ENCODE measurements around the gene PLEKHN1.

Gene PLEKHN1

GRCh38 chr1:963301-963651 is 3.0 kb upstream of the PLEKHN1 start:
- no peak overlapping the region for H3K4me3 ChIP-seq (ENCODE audit: low read length)
- no peak for DNase-seq (ENCODE audit: low read depth)
- no peak for TF ChIP-seq CTCF (IDR thresholded peaks at IDR 0.05; ENCODE audit: insufficient read depth, low read depth, low read length, missing control alignments)

- TF ChIP-seq CTCF (IDR thresholded peaks at IDR 0.05; ENCODE audit: insufficient read depth, low read depth, low read length, missing control alignments): no peak
- DNase-seq (ENCODE audit: low read depth): no peak
- H3K4me3 ChIP-seq (ENCODE audit: low read length): no peak overlapping the region
Measured at GRCh38 chr1:963746-964525, 2.3 kb upstream of the PLEKHN1 start.

- TF ChIP-seq CTCF (IDR thresholded peaks at IDR 0.05; ENCODE audit: insufficient read depth, low read depth, low read length, missing control alignments): no peak
- no peak for DNase-seq (ENCODE audit: low read depth)
- no peak overlapping the region for H3K4me3 ChIP-seq (ENCODE audit: low read length)
Measured at GRCh38 chr1:964691-965525, 1.4 kb upstream of the PLEKHN1 start.

- no peak for DNase-seq (ENCODE audit: low read depth)
- no peak for TF ChIP-seq CTCF (IDR thresholded peaks at IDR 0.05; ENCODE audit: insufficient read depth, low read depth, low read length, missing control alignments)
- no peak overlapping the region for H3K4me3 ChIP-seq (ENCODE audit: low read length)
Measured at GRCh38 chr1:965526-966134, 652 bp upstream of the PLEKHN1 start.

- TF ChIP-seq CTCF (IDR thresholded peaks at IDR 0.05; ENCODE audit: insufficient read depth, low read depth, low read length, missing control alignments): no peak
- DNase-seq (ENCODE audit: low read depth): peak; percentile 91
- peak overlapping the region; percentile 75 for H3K4me3 ChIP-seq (ENCODE audit: low read length)
Measured at GRCh38 chr1:966704-967300, 520 bp downstream of the PLEKHN1 start.

GRCh38 chr1:967466-968343 is 1.4 kb downstream of the PLEKHN1 start:
- no peak for TF ChIP-seq CTCF (IDR thresholded peaks at IDR 0.05; ENCODE audit: insufficient read depth, low read depth, low read length, missing control alignments)
- peak overlapping the region; percentile 75 for H3K4me3 ChIP-seq (ENCODE audit: low read length)
- DNase-seq (ENCODE audit: low read depth): peak; percentile 50
